ENCODE data around the gene SNRPA. TPM values are rescaled to one million over a fixed set of nuclear protein-coding genes. Genes with fewer than 3 reads are reported as not detected.

The SNRPA gene
- total and polyA plus RNA-seq, 2 of the 13 experiments (the other 11 are each of a cell fraction or from before 2014, with no cell fraction given) = 59.6 to 162 TPM

- TF ChIP-seq, protein P1, sequence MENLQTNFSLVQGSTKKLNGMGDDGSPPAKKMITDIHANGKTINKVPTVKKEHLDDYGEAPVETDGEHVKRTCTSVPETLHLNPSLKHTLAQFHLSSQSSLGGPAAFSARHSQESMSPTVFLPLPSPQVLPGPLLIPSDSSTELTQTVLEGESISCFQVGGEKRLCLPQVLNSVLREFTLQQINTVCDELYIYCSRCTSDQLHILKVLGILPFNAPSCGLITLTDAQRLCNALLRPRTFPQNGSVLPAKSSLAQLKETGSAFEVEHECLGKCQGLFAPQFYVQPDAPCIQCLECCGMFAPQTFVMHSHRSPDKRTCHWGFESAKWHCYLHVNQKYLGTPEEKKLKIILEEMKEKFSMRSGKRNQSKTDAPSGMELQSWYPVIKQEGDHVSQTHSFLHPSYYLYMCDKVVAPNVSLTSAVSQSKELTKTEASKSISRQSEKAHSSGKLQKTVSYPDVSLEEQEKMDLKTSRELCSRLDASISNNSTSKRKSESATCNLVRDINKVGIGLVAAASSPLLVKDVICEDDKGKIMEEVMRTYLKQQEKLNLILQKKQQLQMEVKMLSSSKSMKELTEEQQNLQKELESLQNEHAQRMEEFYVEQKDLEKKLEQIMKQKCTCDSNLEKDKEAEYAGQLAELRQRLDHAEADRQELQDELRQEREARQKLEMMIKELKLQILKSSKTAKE (CRISPR knock-in tag; IDR thresholded peaks at IDR 0.05; ENCODE audit: borderline replicate concordance) = no peak
- TF ChIP-seq NFRKB (IDR thresholded peaks at IDR 0.05) (no peak), ZNF563 (CRISPR knock-in tag; IDR thresholded peaks at IDR 0.05) (0 out of 2 replicates have a peak, but pooled peaks have one; percentile 49), ATAD3A (CRISPR knock-in tag; IDR thresholded peaks at IDR 0.05) (0 out of 2 replicates have a peak, but pooled peaks have one; percentile 51), ZSCAN25 (CRISPR knock-in tag; IDR thresholded peaks at IDR 0.05) (no peak), RFXAP (CRISPR knock-in tag; IDR thresholded peaks at IDR 0.05; ENCODE audit: borderline replicate concordance) (peak; percentile 95), PHF5A (CRISPR knock-in tag; IDR thresholded peaks at IDR 0.05; ENCODE audit: low read depth, unreplicated experiment) (peak; percentile 26), ZBTB46 (CRISPR knock-in tag; IDR thresholded peaks at IDR 0.05; ENCODE audit: borderline replicate concordance) (no peak), ZFP91 (CRISPR knock-in tag; IDR thresholded peaks at IDR 0.05; ENCODE audit: borderline replicate concordance) (peak; percentile 70; the same call in 1 of the 2 replicates), GATAD1 (CRISPR knock-in tag; IDR thresholded peaks at IDR 0.05) (0 out of 2 replicates have a peak, but pooled peaks have one; percentile 40), ZNF101 (CRISPR knock-in tag; IDR thresholded peaks at IDR 0.05; ENCODE audit: borderline replicate concordance, low read depth) (no peak; the same call in 1 of the 2 replicates), PTBP1 (IDR thresholded peaks at IDR 0.05; ENCODE audit: low read depth, low read length, poor library complexity, severe bottlenecking) (no peak), HDAC6 (IDR thresholded peaks at IDR 0.05; ENCODE audit: low read depth, low read length) (no peak), ZNF292 (CRISPR knock-in tag; IDR thresholded peaks at IDR 0.05; ENCODE audit: borderline replicate concordance, low read depth) (peak; percentile 55; the same call in 1 of the 2 replicates), MIER2 (CRISPR knock-in tag; IDR thresholded peaks at IDR 0.05) (0 out of 2 replicates have a peak, but pooled peaks have one; percentile 32), ZNF484 (CRISPR knock-in tag; IDR thresholded peaks at IDR 0.05; ENCODE audit: borderline replicate concordance, low read depth) (0 out of 2 replicates have a peak, but pooled peaks have one; percentile 27), ZNF143 (CRISPR knock-in tag; IDR thresholded peaks at IDR 0.05) (no peak; the same call in 1 of the 2 replicates), KDM5B (CRISPR knock-in tag; IDR thresholded peaks at IDR 0.05; ENCODE audit: borderline replicate concordance) (peak; percentile 95), SMARCC2 (IDR thresholded peaks at IDR 0.05) (no peak), ZKSCAN8 (CRISPR knock-in tag; IDR thresholded peaks at IDR 0.05; ENCODE audit: borderline replicate concordance) (peak; percentile 74; the same call in 1 of the 2 replicates)
- TF ChIP-seq, protein P2, sequence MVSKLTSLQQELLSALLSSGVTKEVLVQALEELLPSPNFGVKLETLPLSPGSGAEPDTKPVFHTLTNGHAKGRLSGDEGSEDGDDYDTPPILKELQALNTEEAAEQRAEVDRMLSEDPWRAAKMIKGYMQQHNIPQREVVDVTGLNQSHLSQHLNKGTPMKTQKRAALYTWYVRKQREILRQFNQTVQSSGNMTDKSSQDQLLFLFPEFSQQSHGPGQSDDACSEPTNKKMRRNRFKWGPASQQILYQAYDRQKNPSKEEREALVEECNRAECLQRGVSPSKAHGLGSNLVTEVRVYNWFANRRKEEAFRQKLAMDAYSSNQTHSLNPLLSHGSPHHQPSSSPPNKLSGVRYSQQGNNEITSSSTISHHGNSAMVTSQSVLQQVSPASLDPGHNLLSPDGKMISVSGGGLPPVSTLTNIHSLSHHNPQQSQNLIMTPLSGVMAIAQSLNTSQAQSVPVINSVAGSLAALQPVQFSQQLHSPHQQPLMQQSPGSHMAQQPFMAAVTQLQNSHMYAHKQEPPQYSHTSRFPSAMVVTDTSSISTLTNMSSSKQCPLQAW (CRISPR knock-in tag; IDR thresholded peaks at IDR 0.05) = peak; percentile 35; the same call in 1 of the 2 replicates
These were observed 47.1 kb downstream of the SNRPA start (continued) for GRCh38 chr19:40797963-40798682.

All from HepG2 (cell line).